GM04504 (cell line): ENCODE data around the gene NEO1.

Experiments
- DNase-seq: peaks from one replicate; pipeline ENCODE4 v3.0.0-alpha.2; 2012; ENCODE audit warnings: low read depth

The NEO1 gene

GRCh38 chr15:73028831-73029451 is 23.3 kb upstream of the NEO1 start:
- no peak for DNase-seq

- no peak for DNase-seq
Observed at GRCh38 chr15:73030122-73030679, 22.1 kb upstream of the NEO1 start.

- no peak for DNase-seq
Observed at GRCh38 chr15:73031648-73032047, 20.6 kb upstream of the NEO1 start.

GRCh38 chr15:73033611-73034010 is 18.7 kb upstream of the NEO1 start:
- DNase-seq = no peak

- no peak for DNase-seq
Observed at GRCh38 chr15:73034221-73034620, 18.0 kb upstream of the NEO1 start.

- DNase-seq = no peak
Observed at GRCh38 chr15:73035221-73035620, 17.0 kb upstream of the NEO1 start.

- no peak for DNase-seq
Observed at GRCh38 chr15:73038220-73038619, 14.0 kb upstream of the NEO1 start.

- no peak for DNase-seq
Observed at GRCh38 chr15:73046073-73046472, 6.2 kb upstream of the NEO1 start.

- DNase-seq = no peak
Observed at GRCh38 chr15:73047882-73048281, 4.4 kb upstream of the NEO1 start.

DNA sequence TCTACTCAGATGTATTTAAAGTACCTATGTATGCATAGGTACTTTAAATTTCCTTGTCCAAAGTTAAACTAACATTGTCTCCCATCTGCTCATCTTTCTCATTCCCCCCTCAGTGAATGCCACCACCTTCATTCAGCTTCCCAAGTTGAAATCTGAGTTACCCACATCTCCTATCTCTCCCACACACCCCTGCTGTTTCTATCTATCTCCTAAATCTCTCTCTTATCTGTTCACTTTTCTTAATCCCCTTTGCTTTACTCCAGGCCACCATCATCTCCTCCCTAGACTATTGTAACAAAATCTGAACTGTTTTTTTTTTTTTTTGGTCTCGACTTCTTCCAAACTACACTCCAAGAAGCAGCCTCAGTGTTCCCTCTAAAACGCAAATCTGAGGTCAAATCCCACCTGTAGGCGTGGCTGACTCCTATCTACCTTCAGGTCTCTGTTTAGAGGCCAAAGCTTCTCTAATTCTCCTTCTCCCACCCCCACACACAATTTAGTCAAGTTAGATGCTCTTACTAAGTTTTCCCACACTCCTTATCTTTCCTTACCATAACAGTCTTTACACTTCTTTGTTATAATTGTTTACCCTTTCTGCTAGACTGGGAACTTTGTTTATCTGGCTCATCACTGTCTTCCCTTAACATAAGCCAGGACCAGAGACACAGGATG is 3.5 kb upstream of the NEO1 start:
- DNase-seq = no peak

GRCh38 chr15:73049564-73050215 is 2.6 kb upstream of the NEO1 start:
- DNase-seq = no peak

DNA sequence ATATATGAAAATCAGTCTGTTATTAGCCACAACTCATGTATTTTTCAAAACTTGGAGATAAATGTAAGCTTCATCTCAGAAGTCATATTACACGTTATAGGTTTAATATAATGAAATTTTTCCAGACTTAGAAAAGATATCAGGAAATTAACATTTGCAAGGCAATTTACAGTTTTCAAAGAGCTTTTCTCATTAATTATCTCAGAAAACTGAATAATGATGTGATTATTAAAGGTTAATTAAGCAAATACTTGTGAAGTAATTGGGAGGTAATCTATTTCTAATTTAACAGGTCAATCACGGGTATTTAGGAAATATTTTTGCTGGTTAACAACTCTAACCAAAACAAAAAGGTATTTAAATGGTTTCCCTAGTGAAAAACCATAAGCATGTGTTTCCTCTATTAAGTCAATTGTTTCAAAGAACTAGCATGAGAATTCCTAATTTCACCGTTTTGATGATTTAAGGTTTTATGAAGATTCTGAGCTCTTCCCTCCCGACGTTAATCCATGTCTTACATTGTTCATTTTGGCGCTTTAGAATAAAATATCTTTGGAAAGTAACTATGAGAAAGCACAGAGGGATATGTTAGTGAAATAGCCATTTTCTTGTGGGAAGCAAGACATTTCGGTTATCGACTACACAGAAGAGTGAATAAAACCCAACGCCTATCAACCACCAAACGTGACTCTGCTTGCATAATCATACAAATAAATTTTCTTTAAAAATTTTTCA is 1.5 kb upstream of the NEO1 start:
- DNase-seq = no peak

GRCh38 chr15:73051391-73051806 is 864 bp upstream of the NEO1 start:
- no peak for DNase-seq

GRCh38 chr15:73052653-73053397 is 562 bp downstream of the NEO1 start:
- no peak for DNase-seq

DNA sequence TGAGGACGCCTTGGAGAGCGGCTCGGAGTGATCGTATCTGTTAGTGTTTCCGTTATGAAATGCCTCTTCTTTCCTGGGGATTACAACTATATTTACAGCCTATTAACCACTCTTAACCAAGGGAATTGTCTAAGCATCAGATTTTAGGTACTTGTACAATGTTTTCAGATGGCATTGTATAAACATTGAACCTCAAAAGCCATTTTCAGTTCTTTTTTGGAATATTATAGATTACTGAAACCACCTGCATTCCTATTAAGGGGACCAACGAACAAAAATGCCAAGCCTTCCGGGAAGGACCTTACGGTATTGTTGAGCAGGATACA is 1.1 kb downstream of the NEO1 start:
- DNase-seq = no peak

DNA sequence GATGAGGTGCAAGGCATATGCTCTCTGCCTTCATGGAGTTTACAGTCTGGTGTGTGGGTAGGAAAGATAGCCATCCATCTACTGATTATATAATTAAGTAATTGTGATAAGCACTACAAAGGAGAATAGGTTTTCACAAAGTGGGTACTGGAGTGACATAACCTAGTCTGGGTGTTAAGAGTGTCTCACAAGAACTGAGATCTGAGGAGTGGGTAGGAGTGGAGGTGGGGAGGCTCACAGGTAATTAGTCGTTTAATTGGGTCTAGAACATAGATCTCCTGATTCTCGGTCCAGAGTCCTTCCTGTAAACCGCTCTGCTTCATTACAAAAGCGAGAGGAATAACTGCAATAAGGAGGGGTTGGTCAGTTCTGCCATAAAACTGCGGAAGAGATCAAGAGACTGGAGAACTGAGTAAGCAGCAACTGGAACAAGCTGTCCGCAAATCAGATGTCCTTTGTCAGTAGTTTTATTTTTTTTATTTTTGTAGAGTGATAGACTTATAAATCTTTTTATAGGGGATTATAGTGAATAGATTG is 2.2 kb downstream of the NEO1 start:
- DNase-seq = no peak

- no peak for DNase-seq
Observed at GRCh38 chr15:73056460-73056859, 4.2 kb downstream of the NEO1 start.

GRCh38 chr15:73058437-73058836 is 6.2 kb downstream of the NEO1 start:
- no peak for DNase-seq

DNA sequence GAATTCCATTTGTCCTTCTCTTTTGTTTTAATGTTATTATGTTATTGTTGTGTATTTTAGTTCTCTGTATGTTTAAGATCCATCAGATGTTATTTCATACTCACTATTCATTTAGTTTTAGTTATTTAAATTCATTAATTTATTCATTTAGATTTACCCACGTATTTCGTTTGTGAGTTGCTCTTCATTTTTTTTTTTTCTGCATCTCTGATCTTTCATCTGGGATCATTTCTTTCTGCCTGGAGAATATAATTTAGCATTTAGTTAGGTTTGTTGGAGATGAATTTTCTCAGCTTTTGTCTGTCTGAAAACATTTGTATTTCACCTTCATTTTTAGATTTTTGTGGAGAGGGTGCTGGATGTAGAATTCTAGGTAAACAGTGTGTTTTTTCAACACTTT is 12.9 kb downstream of the NEO1 start:
- DNase-seq = no peak

DNA sequence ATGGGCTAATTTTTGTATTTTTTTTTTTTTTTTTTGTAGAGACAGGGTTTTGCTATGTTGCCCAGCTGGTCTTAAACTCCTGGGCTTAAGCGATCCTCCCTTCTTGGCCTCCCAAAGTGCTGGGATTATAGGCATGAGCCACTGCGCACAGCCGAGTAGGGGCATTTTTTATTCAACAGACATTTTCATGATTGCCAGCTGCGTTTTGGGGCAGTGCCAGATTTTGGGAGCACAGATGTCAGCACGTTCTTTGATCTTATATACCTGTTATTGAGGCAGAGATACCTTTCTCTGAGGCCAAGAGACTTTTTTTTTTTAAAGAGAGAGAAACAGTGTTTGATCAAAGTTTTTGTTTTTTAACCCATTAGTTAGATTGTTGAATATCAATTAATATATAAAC is 16.8 kb downstream of the NEO1 start:
- no peak for DNase-seq

- DNase-seq = no peak
Observed at GRCh38 chr15:73072894-73073293, 20.6 kb downstream of the NEO1 start.

DNA sequence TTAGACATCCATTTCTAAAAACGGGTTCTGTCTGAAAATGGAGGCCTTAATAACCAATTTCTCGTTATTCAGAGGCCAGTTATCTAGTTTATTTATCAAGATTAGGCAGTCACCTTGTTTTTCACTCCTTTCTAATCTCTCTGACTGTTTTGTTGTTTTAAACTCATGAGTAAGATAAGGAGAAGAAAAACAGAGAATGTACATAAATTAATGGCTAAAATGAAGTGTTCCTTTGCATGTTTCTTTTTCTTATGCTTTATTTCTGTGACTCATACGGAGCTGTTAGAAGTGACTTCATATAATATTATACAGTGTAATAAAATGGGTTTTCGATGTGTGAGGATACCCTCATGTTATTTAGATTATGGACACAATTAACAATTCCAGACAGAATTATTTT is 22.0 kb downstream of the NEO1 start:
- no peak for DNase-seq
